GM12801 (cell line): Measurements from ENCODE around the gene TRAPPC10.

Source experiments
- TF ChIP-seq, protein P1 (sequence below): IDR thresholded peaks from one replicate; pipeline ENCODE4 v1.5.1; 2011; ENCODE audit warnings: control low read depth; ENCODE audit not compliant: insufficient read length; ENCODE audit errors: extremely low read depth

Gene TRAPPC10

GRCh38 chr21:44052830-44053226 lies 40.7 kb downstream of the TRAPPC10 start:
- TF ChIP-seq, protein P1, sequence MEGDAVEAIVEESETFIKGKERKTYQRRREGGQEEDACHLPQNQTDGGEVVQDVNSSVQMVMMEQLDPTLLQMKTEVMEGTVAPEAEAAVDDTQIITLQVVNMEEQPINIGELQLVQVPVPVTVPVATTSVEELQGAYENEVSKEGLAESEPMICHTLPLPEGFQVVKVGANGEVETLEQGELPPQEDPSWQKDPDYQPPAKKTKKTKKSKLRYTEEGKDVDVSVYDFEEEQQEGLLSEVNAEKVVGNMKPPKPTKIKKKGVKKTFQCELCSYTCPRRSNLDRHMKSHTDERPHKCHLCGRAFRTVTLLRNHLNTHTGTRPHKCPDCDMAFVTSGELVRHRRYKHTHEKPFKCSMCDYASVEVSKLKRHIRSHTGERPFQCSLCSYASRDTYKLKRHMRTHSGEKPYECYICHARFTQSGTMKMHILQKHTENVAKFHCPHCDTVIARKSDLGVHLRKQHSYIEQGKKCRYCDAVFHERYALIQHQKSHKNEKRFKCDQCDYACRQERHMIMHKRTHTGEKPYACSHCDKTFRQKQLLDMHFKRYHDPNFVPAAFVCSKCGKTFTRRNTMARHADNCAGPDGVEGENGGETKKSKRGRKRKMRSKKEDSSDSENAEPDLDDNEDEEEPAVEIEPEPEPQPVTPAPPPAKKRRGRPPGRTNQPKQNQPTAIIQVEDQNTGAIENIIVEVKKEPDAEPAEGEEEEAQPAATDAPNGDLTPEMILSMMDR, result no peak

- TF ChIP-seq, protein P1, result no peak
Measured at GRCh38 chr21:44053567-44053966, 41.5 kb downstream of the TRAPPC10 start.

GRCh38 chr21:44054710-44055109 lies 42.6 kb downstream of the TRAPPC10 start:
- TF ChIP-seq, protein P1, result no peak

DNA sequence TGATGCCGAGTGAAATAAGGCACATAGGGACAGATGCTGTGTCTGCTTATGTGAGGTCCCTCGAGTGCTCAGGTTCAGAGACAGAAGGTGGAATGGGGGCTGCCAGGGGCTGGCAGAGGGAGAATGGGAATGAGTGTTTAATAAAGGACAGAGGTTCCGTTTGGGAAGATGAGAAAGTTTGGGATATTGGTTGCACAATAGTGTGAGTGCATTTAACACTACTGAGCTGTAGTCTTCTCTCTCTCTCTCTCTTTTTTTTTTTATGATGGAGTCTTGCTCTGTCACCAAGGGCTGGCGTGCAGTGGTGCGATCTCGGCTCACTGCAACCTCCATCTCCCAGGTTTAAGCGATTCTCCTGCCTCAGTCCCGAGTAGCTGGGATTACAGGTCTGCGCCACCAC lies 44.9 kb downstream of the TRAPPC10 start:
- TF ChIP-seq, protein P1, result no peak

DNA sequence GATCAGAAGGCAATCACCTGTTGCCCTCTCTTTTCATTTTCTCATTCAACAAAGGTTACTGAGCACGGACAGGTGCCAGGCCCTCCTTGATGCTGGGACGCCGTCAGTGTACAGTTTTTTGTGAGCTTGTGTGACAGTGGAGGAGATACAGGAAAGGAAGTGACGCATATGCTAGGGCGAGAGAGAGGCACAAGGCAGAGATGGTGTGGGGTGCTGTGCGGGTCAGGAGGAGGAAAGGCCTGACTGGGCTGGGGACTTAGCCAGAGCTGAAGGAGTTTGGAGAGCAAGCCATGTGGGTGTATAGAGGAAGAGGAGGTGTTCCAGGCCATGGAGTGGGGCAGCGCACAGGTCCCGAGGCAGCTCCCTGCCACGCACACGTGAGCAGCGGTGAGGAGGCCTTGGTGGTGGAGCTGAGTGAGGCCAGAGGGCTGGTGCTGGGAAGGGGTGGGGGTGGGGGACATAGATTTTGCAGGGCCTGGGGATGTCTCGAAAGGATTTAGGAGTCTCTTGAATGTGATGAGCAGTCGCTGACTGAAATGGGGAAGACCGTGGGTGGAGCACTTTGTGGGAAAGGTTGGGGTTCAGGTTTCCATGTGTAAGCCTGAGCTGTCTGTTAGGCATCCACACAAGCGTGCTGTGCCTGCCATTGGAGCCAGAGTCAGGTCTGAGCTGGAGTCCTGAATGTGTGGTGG lies 46.0 kb downstream of the TRAPPC10 start:
- TF ChIP-seq, protein P1, result no peak

DNA sequence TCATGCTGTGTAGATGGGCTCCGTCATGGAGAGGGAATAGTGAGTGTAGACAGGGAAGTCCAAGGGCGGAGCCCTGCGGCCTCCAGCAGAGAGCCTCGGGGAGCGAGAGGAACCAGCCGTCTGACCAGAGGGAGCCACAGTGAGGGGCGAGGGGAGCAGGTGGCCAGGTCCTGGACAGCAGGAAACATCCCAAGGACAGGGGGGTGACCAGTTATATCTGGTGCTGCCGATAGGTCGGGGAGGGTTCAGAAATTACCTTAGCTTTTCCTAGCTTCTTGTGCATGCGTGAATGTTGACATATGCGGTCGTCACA lies 46.5 kb downstream of the TRAPPC10 start:
- TF ChIP-seq, protein P1, result no peak

- TF ChIP-seq, protein P1, result no peak
Measured at GRCh38 chr21:44058981-44059380, 46.9 kb downstream of the TRAPPC10 start.
